GM18508 (cell line): ENCODE measurements around the gene ZYX.

Source experiments
- ATAC-seq: cut with Tn5 transposase; IDR thresholded peaks from one replicate; pipeline ENCODE4 v1.9.1; 2021; ENCODE audit warnings: moderate number of reproducible peaks; ENCODE audit not compliant: insufficient read depth, unreplicated experiment

The ZYX gene

DNA sequence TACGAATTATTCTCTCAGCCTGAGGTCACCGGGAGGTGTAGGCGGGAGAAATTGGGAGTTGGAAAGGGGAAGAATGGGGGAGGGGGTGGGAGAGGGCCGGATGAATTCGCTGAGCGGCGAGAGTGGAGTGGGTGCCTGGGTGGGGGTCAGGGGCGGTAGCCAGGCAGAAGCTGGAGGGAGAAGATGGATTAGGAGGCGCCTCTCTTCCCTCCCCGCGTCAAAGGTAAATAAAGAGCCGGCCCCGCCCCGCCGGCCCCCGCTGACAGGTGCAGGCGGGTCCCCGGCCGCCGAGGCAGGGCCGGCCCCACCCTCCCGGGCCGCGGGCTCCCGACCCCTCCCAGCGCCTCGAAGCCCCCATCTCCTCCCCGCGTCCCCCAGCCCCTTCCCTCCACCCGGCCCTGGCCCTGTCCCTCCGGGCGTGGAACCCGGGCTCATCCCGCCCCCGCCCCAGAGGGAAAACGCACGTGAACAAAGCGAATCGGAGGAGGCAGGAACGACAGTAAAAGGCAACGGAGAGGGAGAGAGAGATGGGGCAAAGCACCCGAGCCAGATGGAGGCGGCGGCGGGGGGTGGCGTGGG, 19.5 kb upstream of the ZYX start:
- no peak for ATAC-seq

DNA sequence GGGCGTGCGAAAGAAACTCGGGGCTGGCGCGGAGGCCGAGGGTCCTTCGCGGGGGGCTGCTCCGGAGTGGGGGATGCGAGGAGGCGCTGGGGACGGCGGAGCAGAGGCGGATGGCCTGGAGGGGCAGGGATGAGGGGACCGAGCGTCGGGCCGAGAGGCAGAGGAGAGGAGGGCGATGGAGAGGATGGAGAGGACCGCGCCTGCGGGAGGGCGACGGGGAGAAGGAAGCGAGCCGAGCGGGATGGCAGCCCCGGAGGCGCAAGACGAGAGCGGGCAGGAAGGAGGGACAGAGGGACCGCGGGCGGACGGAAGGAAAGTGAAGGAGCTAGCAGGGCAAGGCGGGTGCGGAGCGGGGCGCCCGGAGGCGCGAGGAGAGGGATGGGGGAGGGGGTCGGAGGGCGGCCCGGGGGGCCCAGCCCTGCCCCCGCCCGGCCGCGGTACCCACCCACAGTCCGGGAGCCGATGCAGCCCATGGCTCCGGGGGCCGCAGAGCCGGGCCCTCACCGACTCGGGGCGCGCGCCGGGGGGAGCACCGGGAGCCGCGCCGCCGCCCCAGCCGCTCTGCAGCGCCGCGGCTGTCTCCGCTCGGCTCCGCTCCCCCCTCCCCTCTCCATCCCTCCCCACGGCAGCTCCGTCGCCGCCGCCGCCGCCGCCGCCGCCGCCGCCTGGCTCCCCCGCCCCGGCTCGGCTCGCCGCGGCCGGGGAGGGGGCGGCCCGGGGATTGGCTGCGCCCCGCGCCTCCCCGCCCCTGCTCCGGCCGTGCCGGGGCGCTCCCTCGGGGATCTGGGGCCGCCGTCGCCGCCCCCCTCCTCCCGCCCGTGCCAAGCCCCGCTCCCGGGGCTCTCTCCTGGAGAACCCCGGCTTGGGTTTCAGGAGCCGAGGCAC, 18.8 kb upstream of the ZYX start, which contains the start of gene FAM131B:
TSS of gene FAM131B (minus strand) at position 583 of the 885 bp plus-strand sequence. CDS start at position 473, 110 bp downstream.
- ATAC-seq, result no peak

DNA sequence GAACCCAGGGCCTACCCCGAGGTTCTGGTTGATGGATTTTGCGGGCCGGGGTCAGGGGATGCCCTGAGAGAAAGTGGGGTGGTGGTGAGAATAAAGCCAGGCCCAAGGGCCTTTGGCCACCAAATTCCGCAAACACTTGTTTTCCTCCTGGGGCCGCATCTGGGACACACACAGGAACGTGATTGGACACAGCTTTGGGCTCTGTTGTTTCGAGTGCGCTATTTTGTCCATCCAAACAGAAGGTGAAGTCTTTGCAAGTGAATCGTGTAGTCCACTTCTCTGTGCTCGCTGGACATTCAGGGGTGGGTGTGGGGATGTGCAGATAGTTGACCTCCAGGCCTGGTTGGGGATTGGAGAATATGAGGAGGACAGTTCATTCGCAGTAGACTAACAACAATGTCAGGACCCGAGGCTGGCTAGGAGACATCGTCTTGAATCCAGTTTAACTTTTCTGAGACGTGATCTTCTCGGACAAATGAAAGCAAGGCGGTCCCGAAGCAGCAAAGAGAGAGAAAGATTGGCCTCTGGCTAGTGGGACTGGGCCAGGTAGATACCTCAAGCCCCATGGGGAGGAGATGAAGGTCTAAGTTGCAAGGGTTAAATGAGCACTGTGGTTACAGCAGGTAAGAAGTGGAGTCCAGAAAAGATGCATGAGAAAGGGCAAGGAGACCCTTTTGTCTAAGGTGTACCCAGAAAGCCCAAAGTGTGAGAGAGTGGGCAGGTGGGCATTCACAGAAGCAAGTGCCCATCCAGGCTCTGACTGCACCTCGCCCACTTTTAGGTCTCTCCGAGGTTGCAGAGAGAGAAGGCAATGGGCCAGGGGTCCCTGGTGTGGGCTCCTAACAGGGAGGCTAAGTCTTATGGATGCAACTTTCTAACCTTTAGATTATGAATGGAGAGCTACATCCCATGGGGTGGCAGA, 17.9 kb upstream of the ZYX start:
- no peak for ATAC-seq

DNA sequence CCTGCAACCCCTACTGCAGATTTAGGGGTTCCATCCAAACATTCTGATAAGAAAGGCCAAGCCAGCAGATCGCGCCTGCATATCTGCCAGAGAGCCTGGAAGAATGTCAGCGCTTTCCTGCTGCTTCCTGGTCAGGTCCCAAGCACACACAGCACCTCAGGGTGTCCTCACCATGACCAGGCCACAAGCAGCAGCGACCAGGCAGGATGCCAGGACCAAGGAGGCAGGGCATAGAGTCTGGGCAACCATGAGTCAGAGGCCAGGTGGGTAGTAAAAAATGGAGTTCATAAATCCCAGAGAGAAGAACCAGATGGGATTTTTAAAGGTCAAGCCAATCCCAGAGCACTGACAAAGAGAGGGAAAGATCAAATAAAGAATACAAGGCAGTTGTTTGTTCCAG, 13.2 kb upstream of the ZYX start:
- no peak for ATAC-seq

DNA sequence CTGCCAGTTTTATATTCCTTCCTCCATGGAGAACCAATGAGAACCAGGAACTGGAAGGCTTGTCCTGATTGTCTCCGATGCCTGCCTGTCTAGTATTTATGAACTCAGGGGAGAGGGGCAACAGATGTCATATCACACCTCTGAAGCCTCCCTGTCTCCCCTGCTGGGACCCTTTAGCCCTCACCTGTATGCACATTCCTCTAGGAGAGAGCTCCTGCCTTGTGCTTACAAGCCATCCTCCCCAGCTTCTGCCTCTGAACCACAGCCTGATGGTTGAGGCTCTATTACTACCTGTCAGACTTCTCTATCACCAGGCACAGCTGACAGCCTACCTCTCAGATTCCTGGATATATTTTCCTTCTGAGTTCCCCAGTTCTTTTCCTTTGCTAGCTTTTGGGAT, 12.8 kb upstream of the ZYX start:
- ATAC-seq, result no peak

DNA sequence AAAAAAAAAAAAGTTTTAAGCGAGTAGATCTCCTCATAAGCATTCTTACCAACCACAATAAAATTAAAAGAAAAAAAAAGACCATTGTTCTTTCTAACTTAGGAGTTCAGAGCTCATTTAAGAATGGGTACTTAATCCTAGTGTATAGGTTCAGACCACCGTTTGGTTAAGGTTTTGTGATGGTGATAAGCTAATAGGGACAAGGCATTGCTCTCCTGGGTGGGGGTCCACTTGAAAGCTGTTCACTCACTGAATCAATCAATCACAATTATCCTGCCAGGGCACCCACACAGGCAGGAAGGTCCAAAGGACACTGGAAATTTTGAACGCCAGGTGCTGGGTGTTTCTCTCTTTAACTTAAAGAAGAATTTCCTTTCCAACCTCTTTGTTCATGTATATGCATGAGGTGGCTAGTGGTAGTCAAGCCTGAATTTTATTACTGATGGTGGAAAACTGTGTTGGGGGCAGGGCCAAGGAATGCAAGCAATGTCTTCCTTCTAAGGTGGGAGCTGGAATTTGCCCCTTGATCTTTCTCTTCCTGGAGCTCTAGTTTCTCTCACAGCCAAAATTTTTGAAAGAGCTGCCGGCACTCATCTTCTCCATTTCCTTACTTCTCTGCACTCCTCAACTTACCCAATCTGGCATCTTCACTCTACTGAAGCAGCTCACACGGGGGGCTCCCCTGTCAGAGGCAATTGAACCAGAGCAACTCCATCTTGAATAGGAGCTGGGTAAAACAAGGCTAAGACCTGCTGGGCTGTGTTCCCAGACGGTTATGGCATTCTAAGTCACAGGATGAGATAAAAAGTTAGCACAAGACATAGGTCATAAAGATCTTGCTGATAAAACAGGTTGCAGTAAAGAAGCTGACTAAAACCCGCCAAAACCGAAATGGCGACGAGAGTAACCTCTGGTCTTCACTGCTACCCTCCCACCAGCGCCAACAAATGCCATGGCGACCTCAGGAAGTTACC, 11.2 kb upstream of the ZYX start:
- ATAC-seq, result no peak

DNA sequence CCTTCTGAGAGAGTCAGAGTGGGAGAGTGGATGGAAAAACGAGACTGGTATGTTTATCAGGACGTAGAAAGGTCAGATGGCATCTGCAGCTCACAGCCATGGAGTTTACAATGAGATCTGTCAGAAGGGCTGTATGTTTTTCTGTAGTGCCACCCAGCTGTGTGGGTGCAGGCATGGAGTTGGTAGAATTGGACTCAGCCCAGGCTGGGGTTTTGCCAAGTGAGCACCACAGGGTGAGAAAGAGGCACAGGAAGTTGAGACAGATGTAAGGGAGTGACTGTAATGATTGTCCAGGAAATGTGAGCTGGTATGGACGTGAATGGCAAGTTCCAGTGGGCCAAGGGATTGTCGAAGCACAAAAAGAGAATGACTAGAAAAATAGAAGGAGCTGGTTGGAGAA, 9.1 kb upstream of the ZYX start:
- no peak for ATAC-seq

DNA sequence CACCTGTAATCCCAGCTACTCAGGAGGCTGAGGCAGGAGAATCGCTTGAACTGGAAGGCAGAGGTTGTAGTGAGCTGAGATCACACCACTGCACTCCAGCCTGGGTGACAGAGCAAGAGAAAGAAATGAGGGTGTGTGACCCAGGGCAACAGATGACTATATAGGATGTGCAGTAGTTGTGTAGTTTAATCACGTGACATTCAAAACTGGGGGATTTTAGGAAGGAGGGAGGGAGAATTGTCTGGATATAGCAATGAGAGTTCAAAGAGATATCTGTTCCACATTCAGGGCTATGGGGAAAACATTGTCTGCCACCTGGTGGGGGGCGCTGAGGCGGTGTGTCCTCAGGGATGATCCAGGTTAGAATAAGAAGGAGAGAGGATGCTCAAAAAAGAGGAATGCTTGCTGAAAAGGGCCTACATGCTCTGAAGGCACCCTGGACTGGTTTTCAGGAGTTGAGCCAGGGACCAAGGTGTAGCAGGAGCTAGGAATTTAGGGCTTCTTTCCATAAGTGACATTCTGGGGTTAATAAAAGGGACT, 7.8 kb upstream of the ZYX start:
- no peak for ATAC-seq

DNA sequence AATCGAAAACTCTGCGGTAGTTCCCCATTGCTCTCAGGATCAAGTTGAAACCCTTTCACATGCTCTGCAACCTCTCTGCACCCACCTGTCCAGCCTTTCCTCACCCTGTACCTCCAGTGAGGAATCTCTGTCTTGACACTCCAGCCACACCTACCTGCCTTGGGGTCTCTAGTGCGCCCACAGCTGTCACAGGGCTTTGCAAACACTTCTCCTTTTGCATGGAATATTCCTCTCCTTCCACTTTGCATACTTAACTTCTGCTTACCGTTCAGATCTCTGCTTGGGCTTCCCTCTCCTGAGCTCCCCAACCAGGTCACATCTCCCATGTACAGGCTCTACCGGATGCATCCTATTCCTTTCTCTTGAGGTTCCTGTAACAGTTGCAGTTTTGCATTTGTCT, 6.6 kb upstream of the ZYX start:
- ATAC-seq, result no peak

DNA sequence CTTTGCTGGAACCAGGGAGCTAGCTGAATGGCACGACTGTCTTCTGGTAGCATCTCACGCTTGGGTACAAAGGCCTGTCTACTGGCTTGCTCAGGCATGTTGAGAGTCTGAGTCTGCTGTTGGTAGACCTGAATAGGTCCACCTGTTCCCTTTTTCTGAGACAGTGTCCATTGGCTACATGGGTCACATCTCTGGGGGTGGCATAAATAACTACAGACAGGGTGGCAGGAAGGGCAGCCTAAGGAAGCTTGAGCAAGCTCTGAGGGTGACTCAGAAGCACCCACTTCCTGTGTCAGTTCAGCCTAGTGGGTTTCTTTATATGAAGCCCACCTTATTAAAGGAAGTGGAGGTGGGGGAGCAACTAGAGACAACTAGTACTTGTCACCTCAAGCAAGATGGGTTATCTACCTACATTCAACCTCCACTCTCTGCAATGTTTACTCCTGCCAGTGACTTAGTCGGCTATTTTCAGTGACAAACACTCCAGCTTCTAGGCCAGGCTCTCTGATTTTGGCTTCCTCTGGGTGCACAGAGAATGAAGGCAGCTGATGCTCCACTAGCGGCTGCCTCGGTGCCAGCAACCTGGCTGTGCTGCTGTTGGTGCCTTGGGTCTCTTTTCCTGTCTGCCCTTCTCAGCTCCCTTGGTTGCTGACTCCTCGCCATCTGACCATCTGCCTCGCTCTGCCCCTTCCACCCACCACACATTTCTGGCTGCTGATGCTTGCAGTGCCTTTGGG, 5.7 kb upstream of the ZYX start:
- no peak for ATAC-seq

DNA sequence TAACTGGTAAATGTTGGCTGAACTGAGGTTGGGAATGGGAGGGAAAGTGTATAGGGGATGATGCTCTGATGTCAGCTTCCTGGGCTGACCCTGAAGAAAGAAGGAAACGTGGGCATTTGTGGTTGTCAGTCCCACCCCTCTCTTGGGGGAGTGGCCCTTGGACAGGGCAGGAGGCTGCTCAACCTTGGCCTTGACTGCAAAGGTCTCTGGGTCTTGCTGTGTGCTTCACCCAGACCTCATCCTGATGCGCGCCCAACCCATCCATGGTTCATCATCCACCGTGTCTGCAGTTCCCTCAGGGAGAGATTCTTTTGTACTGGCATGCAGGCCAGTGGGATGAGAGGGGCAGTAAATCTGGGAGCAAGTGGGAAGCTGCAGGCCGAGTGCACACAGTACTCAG, 4.7 kb upstream of the ZYX start:
- no peak for ATAC-seq

DNA sequence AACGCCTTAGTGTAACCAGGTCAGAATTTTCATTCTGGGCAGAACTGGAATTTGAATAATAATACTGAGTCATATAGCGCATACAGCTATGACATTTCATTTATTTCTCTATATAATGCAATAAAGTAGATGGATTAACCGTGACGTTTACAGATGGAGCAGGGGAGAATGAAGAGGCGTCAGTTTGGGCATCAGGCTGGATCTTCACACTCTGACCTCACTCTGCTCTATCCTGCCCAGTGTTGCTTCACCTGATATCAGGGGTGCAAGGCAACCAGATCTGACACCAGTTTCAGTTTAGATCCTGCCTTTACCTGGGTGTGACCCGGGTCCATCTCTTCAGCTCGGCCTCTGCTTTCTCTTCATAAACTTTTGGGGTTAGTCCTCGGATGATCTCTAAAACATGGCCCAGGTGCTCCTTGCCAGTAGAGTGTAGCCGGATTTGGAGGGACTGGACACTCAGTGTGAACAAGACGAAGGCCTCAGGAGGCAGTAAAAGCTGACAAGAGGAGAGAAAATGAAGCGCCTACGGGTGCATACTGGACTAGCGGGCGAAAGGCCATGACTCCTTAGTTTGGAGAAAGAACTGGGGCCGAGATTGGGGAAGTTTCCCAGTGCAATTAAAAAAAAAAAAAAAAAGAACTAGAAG, 1.4 kb upstream of the ZYX start:
- peak; percentile 7 for ATAC-seq

DNA sequence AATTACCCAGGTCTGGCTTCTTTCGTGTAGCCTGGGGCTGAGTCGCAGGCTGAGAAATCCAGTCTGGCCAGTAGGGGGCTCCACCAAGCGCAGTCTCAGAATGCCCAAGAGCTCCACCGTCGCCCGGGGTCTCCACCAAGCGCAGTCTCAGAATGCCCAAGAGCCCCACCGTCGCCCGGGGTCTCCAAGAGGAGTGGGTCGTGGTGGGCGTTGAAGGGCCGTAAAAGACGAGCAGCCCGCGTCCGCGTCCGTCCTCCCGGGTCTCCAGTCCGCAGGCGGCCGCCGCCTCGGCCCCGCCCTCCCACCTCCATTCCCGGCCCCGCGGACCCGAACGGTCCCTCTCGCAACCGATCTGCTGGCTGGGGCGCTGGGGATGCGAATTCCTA, 892 bp upstream of the ZYX start:
- ATAC-seq, result peak; percentile 42

DNA sequence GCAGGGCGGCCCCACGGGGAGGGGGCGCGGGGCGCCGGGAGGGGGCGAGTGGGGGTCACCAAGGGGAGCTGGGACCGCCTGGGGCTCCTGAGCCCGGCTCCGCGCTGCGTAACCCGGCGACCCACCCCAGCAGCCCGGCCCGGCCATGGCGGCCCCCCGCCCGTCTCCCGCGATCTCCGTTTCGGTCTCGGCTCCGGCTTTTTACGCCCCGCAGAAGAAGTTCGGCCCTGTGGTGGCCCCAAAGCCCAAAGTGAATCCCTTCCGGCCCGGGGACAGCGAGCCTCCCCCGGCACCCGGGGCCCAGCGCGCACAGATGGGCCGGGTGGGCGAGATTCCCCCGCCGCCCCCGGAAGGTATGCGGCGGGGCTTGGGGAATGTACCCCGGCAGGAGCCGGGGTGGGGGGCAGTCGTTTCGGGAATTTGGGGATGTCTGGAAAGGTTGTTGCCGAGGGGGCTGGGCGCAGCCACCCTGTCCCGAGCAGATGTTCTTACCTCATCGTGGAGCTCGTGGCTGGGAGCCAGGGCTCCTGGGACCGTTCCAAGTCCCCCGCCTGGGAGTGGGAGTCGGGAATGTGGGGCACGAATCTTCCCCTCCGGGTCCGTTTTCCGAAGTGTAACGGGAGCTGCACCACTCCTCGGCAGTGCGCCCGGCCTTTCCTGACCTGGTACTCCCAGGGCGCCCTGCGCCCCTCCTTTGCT, 431 bp downstream of the ZYX start:
- ATAC-seq, result no peak

DNA sequence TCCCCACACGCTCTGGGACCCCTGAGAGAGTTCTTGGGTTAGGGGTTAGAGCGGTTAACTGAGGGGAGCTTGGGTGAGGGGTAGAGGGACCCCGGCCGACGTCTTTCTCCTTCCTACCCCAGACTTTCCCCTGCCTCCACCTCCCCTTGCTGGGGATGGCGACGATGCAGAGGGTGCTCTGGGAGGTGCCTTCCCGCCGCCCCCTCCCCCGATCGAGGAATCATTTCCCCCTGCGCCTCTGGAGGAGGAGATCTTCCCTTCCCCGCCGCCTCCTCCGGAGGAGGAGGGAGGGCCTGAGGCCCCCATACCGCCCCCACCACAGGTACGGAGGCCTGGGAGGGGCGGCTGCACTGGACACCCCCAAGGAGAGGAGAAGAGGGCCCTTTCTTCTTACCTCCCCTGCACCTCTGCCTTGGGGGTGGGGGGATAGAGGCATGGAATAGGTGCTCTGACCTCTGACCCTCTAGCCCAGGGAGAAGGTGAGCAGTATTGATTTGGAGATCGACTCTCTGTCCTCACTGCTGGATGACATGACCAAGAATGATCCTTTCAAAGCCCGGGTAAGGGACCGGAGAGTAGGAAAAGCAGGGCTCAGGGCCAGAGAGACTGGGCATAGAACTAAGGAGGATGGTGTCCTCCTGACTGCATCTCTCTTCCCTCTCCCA, 1.1 kb downstream of the ZYX start:
- no peak for ATAC-seq

DNA sequence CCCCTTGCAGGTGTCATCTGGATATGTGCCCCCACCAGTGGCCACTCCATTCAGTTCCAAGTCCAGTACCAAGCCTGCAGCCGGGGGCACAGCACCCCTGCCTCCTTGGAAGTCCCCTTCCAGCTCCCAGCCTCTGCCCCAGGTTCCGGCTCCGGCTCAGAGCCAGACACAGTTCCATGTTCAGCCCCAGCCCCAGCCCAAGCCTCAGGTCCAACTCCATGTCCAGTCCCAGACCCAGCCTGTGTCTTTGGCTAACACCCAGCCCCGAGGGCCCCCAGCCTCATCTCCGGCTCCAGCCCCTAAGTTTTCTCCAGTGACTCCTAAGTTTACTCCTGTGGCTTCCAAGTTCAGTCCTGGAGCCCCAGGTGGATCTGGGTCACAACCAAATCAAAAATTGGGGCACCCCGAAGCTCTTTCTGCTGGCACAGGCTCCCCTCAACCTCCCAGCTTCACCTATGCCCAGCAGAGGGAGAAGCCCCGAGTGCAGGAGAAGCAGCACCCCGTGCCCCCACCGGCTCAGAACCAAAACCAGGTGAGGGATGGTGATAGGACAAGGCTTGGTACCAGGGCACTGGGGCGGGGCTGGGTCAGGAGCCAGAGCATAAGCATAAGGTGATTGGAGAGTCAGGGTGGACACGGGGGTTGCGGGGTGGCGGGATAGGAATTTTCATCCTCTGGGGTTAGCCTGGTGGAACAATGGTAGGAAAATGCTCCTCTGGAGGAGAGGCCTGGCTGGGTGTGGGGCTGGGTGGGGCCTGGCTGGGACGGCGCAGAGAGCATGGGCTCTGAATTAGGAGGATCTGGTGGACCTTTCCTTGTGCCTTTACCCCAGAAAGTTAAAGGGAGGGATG, 1.9 kb downstream of the ZYX start:
- ATAC-seq, result no peak

DNA sequence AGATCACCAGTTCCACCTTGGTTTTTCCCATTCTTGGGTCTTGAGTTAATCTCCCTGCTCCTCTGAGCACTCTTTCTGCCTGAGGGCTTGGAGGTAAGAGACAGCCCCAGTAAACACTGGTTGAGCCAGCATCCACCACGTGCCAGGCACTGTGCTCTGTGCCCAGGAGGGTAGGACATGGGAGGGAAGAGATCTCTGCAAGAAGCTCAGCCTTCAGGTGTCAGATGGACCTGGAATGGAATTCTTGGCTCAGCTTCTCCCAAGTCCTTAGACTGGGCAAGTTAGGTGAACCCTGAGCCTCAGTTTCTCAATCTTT, 2.5 kb downstream of the ZYX start:
- ATAC-seq, result no peak
